Osteoblast (primary cell): ENCODE measurements around the gene TBX3. TPM values are rescaled to one million over a fixed set of nuclear protein-coding genes. Genes with fewer than 3 reads are reported as not detected.

Experiments used
- DNase-seq: peaks from one replicate; pipeline ENCODE4 v3.0.0; 2011; ENCODE audit warnings: low spot score, mixed read lengths; ENCODE audit not compliant: insufficient read length; ENCODE audit errors: missing footprints
- H2AFZ ChIP-seq: 2 replicates; pipeline ENCODE4 v1.6.0; 2011; ENCODE audit warnings: mild to moderate bottlenecking, low read length
- H3K27ac ChIP-seq: 2 replicates; pipeline ENCODE4 v1.5.1; 2011; ENCODE audit warnings: mild to moderate bottlenecking, low read depth, low read length, moderate library complexity
- H3K27me3 ChIP-seq: 2 replicates; pipeline ENCODE4 v1.6.0; 2012; ENCODE audit warnings: mild to moderate bottlenecking, control low read depth, inconsistent platforms, low read length, moderate library complexity; ENCODE audit not compliant: insufficient read depth
- H3K36me3 ChIP-seq: 2 replicates; pipeline ENCODE4 v1.5.1; 2011; ENCODE audit warnings: mild to moderate bottlenecking, low read length, control low read depth, moderate library complexity; ENCODE audit not compliant: insufficient read depth
- H3K4me1 ChIP-seq: 2 replicates; pipeline ENCODE4 v1.5.1; 2011; ENCODE audit warnings: mild to moderate bottlenecking, low read length, control low read depth, moderate library complexity; ENCODE audit not compliant: insufficient read depth
- H3K4me2 ChIP-seq: 2 replicates; pipeline ENCODE4 v1.6.0; 2011; ENCODE audit warnings: mild to moderate bottlenecking, low read length; ENCODE audit not compliant: insufficient read depth
- H3K4me3 ChIP-seq: fragments of 200-600 bp; sonication (generic); 3 replicates; pipeline ENCODE4 v1.5.1; 2012; ENCODE audit warnings: mild to moderate bottlenecking, low read length, inconsistent platforms; ENCODE audit not compliant: insufficient read depth
- H3K79me2 ChIP-seq: 2 replicates; pipeline ENCODE4 v1.6.0; 2012; ENCODE audit warnings: mild to moderate bottlenecking, low read length, control low read depth, inconsistent platforms; ENCODE audit not compliant: insufficient read depth
- H3K9me3 ChIP-seq: 2 replicates; pipeline ENCODE4 v1.5.1; 2011; ENCODE audit warnings: low read depth, low read length, control low read depth
- H4K20me1 ChIP-seq: 2 replicates; pipeline ENCODE4 v1.6.0; 2012; ENCODE audit warnings: mild to moderate bottlenecking, low read length, control low read depth; ENCODE audit not compliant: insufficient read depth
- CTCF ChIP-seq: IDR thresholded peaks from 2 replicates; pipeline ENCODE4 v1.5.1; 2011; ENCODE audit warnings: mild to moderate bottlenecking, low read depth, low read length, moderate library complexity; ENCODE audit errors: extremely low read depth
- total RNA-seq: library from RNA; depleted of rRNA; stranded (reverse); fragments of >200 nt; gene quantifications from 2 replicates; pipeline ENCODE4 v1.2.3, GENCODE V29; 2012

The TBX3 gene
- total RNA-seq, 1 donor = 11.9 TPM

GRCh38 chr12:114638790-114639435 is 45.1 kb downstream of the TBX3 start:
- Histone ChIP-seq H4K20me1 (no peaks in the 10 kb centered on the region), H3K4me2 (no peak overlapping the region), H3K4me1 (no peaks in the 10 kb centered on the region), H3K79me2 (no peaks in the 10 kb centered on the region), H3K9me3 (no peaks in the 10 kb centered on the region), H3K4me3 (no peak overlapping the region), H3K27me3 (peaks cover 3% of the 10 kb centered on the region), H3K27ac (no peak overlapping the region), H2AFZ (no peak overlapping the region), H3K36me3 (no peaks in the 10 kb centered on the region)
- no peak for TF ChIP-seq CTCF
- DNase-seq = no peak

GRCh38 chr12:114636723-114637480 is 47.1 kb downstream of the TBX3 start:
- peaks cover 3% of the 10 kb centered on the region for H3K27me3 ChIP-seq
- no peaks in the 10 kb centered on the region for H3K9me3 ChIP-seq
- H3K4me3 ChIP-seq = no peak overlapping the region
- no peaks in the 10 kb centered on the region for H3K36me3 ChIP-seq
- TF ChIP-seq CTCF = peak; percentile 55
- no peaks in the 10 kb centered on the region for H3K79me2 ChIP-seq
- H4K20me1 ChIP-seq = no peaks in the 10 kb centered on the region
- no peak overlapping the region for H3K4me2 ChIP-seq
- peak; percentile 81 for DNase-seq
- no peak overlapping the region for H3K27ac ChIP-seq
- no peaks in the 10 kb centered on the region for H3K4me1 ChIP-seq
- peak overlapping the region; percentile 41 for H2AFZ ChIP-seq

DNA sequence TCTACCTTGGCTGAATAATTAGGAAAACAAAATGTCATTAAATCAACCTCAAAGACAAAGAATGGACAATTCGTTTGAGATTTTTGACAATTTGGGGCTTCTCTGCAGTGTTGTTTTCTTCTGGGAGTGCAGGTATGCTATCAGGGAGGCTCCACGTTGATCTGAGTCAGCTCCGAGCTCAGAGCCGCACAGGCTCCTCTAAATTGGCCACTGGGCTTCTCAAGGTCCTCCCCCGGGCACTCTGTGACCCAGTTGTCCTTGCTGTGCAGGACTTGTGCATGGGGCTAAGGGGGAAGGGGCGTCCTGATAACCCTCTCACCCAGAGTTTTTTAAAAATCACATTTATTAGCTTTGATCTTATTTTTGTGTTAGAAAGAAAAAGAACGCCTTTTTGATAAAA is 52.7 kb downstream of the TBX3 start:
- H4K20me1 ChIP-seq = no peaks in the 10 kb centered on the region
- H3K4me2 ChIP-seq = no peak overlapping the region
- no peak overlapping the region for H3K27ac ChIP-seq
- DNase-seq = no peak
- no peaks in the 10 kb centered on the region for H3K36me3 ChIP-seq
- no peak for TF ChIP-seq CTCF
- no peaks in the 10 kb centered on the region for H3K79me2 ChIP-seq
- H3K4me3 ChIP-seq = no peak overlapping the region
- no peaks in the 10 kb centered on the region for H3K9me3 ChIP-seq
- no peaks in the 10 kb centered on the region for H3K27me3 ChIP-seq
- no peaks in the 10 kb centered on the region for H3K4me1 ChIP-seq
- no peak overlapping the region for H2AFZ ChIP-seq

DNA sequence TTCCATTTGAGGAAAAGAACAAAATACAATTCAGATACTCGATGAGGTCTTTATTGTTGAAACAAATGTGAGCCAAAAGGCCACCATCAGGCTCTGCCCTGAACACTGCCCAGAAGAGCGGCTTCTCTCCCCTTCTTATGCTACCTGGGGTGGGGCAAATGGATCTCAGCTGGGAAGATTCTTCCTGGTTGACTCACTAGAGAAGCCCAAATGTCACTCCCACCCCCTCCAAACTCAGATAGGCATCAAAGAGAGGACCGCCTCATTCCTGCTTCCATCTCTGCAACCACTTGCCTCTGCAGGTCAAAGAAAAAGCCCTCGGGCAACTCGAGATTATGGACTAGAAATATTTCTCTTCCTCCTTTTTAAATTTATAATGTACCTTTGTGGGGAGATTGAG is 55.8 kb downstream of the TBX3 start:
- Histone ChIP-seq H3K4me2 (no peak overlapping the region), H2AFZ (no peak overlapping the region), H3K4me1 (no peaks in the 10 kb centered on the region), H4K20me1 (no peaks in the 10 kb centered on the region), H3K27me3 (no peaks in the 10 kb centered on the region), H3K79me2 (no peaks in the 10 kb centered on the region), H3K27ac (no peak overlapping the region), H3K9me3 (no peaks in the 10 kb centered on the region), H3K36me3 (no peaks in the 10 kb centered on the region), H3K4me3 (no peak overlapping the region)
- DNase-seq = no peak
- TF ChIP-seq CTCF = no peak
